ENCODE results near the gene CT45A6. TPM values are rescaled to one million over a fixed set of nuclear protein-coding genes. Genes with fewer than 3 reads are reported as not detected.

CT45A6 gene, protein sequence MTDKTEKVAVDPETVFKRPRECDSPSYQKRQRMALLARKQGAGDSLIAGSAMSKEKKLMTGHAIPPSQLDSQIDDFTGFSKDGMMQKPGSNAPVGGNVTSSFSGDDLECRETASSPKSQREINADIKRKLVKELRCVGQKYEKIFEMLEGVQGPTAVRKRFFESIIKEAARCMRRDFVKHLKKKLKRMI
- total RNA-seq (ENCODE audit: low replicate concordance) = not detected in 2 replicates

GRCh38 chrX:135802687-135803086, at the start of gene CT45A6:
Gene CT45A6, minus strand, starts transcription at chrX:135802787. Its CDS starts 3,794 bp downstream, at chrX:135798993.

GRCh38 chrX:135837180-135837579, 34.6 kb upstream of the CT45A6 start, which contains the start of gene CT45A7:
Gene CT45A7, minus strand, starts transcription at chrX:135837280. Its CDS starts 3,747 bp downstream, at chrX:135833533.

DNA sequence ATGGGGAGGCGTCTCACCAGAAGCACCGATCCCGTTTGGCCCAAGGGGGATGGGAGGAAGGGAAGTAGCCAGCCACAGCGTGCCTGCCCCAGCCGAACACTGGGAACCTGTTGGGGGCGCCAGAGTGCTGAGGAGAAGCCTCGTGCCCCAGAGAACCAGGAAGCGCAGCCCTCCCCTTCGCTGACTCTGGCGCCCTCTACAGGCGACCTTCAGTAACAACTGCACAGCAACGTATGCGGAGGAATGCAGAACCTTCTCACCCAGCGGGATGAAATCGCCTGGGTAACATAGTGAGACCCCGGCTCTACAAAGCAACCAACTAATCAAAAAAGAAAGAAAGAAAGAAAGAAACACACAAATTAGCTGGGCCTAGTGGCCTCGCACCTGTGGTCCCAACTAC, 17.3 kb upstream of the CT45A6 start, which contains the start of gene CT45A2:
Gene CT45A2, minus strand, starts transcription at position 101 of the 400 bp plus-strand sequence. CDS start 3,747 bp downstream, outside the sequence.

GRCh38 chrX:135785403-135785802, 17.2 kb downstream of the CT45A6 start, which contains the start of gene CT45A5:
Gene CT45A5, minus strand, starts transcription at chrX:135785503. Its CDS starts 3,774 bp downstream, at chrX:135781729.

GRCh38 chrX:135768091-135768490, 34.5 kb downstream of the CT45A6 start, which contains the start of gene CT45A3:
Gene CT45A3, minus strand, starts transcription at chrX:135768191. Its CDS starts 3,747 bp downstream, at chrX:135764444.

Other genes starting within 250 kb of the CT45A6 start
- not detected in 2 replicates for gene CT45A1, start 89.1 kb downstream of the CT45A6 start, total RNA-seq (ENCODE audit: low replicate concordance)
- not detected in 2 replicates for gene CT45A3, start 34.6 kb downstream of the CT45A6 start, total RNA-seq (ENCODE audit: low replicate concordance)
- gene CT45A5, start 17.3 kb downstream of the CT45A6 start, total RNA-seq (ENCODE audit: low replicate concordance) = not detected in 2 replicates
- gene CT45A2, start 17.2 kb upstream of the CT45A6 start, total RNA-seq (ENCODE audit: low replicate concordance) = not detected in 2 replicates
- gene CT45A7, start 34.5 kb upstream of the CT45A6 start, total RNA-seq (ENCODE audit: low replicate concordance) = not detected in 2 replicates
- not detected in 2 replicates for gene CT45A8, start 51.8 kb upstream of the CT45A6 start, total RNA-seq (ENCODE audit: low replicate concordance)
- gene CT45A9, start 69.0 kb upstream of the CT45A6 start, total RNA-seq (ENCODE audit: low replicate concordance) = not detected in 2 replicates
- gene CT45A10, start 90.7 kb upstream of the CT45A6 start, total RNA-seq (ENCODE audit: low replicate concordance) = not detected in 2 replicates
- gene SAGE1, start 90.9 kb upstream of the CT45A6 start, total RNA-seq (ENCODE audit: low replicate concordance) = not detected in 2 replicates
- 2.2 and 5.0 TPM in 2 replicates for gene MMGT1, start 171.2 kb upstream of the CT45A6 start, total RNA-seq (ENCODE audit: low replicate concordance)
- gene SLC9A6, start 182.6 kb upstream of the CT45A6 start, total RNA-seq (ENCODE audit: low replicate concordance) = 13.7 and 14.9 TPM in 2 replicates